Measurements from ENCODE around the gene FANCE.

DNA sequence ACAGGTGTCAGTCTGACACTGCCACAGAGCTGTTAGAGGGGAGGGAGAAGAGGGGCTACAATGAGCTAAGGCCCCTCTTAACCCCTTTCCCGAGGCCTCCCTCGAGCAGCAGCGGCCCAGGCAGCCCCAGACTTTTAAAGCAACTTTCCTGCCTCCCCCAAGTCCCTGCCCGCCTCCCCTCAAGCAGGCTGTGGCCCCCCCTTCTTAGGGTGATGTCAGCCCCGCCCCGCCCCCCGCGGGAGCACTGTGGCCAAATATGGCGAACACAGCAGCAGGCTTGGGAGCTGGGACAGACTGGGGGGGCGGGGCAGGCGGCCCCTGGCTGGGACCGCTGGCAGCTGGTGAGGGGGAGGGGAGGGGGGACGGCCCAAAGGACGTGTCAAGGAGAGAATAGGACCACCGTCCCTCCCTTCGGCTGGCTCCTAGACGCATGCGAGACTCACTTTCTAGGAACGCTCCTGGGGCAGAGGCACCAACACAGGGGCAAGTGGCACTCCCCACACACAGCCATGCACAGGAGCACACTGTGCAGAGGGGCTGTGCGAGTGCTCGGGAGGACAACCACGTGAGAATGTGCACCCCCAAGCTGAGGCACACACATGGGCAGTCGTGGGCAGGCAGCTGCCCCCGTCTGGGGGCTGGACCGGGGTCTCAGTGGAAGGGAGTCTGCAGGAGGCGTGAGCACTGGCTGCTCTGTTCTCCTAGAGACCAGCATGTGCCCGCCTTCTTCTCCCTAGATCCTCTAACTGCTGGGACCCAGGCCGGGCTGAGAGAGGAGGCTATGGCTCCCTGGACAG lies 38.1 kb downstream of the FANCE start:
- TF ChIP-seq EZH2phosphoT487 (IDR thresholded peaks at IDR 0.05) = no peak
- no peak for TF ChIP-seq EZH2 (IDR thresholded peaks at IDR 0.05)
- TF ChIP-seq, protein P1, sequence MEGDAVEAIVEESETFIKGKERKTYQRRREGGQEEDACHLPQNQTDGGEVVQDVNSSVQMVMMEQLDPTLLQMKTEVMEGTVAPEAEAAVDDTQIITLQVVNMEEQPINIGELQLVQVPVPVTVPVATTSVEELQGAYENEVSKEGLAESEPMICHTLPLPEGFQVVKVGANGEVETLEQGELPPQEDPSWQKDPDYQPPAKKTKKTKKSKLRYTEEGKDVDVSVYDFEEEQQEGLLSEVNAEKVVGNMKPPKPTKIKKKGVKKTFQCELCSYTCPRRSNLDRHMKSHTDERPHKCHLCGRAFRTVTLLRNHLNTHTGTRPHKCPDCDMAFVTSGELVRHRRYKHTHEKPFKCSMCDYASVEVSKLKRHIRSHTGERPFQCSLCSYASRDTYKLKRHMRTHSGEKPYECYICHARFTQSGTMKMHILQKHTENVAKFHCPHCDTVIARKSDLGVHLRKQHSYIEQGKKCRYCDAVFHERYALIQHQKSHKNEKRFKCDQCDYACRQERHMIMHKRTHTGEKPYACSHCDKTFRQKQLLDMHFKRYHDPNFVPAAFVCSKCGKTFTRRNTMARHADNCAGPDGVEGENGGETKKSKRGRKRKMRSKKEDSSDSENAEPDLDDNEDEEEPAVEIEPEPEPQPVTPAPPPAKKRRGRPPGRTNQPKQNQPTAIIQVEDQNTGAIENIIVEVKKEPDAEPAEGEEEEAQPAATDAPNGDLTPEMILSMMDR (IDR thresholded peaks at IDR 0.05) = no peak

Measured in neural progenitor cell (in vitro differentiated cells).